Activated T-helper 1 cell treated with anti-CD3 and anti-CD28 coated beads, Interleukin-12 subunit alpha, Interleukin-12 subunit beta, Interleukin-2, Interleukin-4 antibody, amounts not matched to agents 30 ng/mL and 10 ng/mL and 1 ng/mL, durations not matched to agents 14 hours and 24 hours and 36 hours (primary cell): ENCODE data around the gene MYH1. TPM values are rescaled to one million over a fixed set of nuclear protein-coding genes. Genes with fewer than 3 reads are reported as not detected.

ENCODE experiments used
- DNase-seq: peaks from one replicate; pipeline ENCODE4 v3.0.0; 2021; ENCODE audit warnings: low spot score
- H3K27ac Mint-ChIP-seq: one replicate; pipeline ENCODE4 v1.8.0; 2021; ENCODE audit warnings: mild to moderate bottlenecking, mixed read lengths
- H3K27me3 Mint-ChIP-seq: one replicate; pipeline ENCODE4 v1.8.0; 2022; ENCODE audit warnings: mild to moderate bottlenecking, moderate library complexity, mixed read lengths; ENCODE audit not compliant: insufficient read depth
- H3K36me3 Mint-ChIP-seq: one replicate; pipeline ENCODE4 v1.8.0; 2021; ENCODE audit warnings: low read depth, mixed read lengths
- H3K4me1 Mint-ChIP-seq: one replicate; pipeline ENCODE4 v1.8.0; 2021; ENCODE audit warnings: low read depth, mixed read lengths
- H3K4me3 Mint-ChIP-seq: one replicate; pipeline ENCODE4 v1.8.0; 2021; ENCODE audit warnings: mild to moderate bottlenecking, moderate library complexity, mixed read lengths
- H3K9me3 Mint-ChIP-seq: one replicate; pipeline ENCODE4 v1.8.0; 2021; ENCODE audit warnings: mixed read lengths
- intact Hi-C: fragments of 100-400 bp; cut with micrococcal nuclease; formaldehyde crosslinking; loops from one replicate; pipeline ENCODE4 v1.15.1; 2024
- total RNA-seq: library from RNA; stranded (reverse); gene quantifications from 2 replicates; pipeline ENCODE4 v1.2.3, GENCODE V29; 2022

MYH1 gene
- total RNA-seq, 1 donor from 2014 or later = not detected

GRCh38 chr17:10463402-10463801 is 54.9 kb downstream of the MYH1 start:
- peaks cover 6% of the 10 kb centered on the region for H3K9me3 Mint-ChIP-seq
- H3K27ac Mint-ChIP-seq = no peak overlapping the region
- no peaks in the 10 kb centered on the region for H3K4me1 Mint-ChIP-seq
- H3K36me3 Mint-ChIP-seq = no peaks in the 10 kb centered on the region
- no peaks in the 10 kb centered on the region for H3K27me3 Mint-ChIP-seq
- no peak for DNase-seq
- intact Hi-C loops = no loop called here
- H3K4me3 Mint-ChIP-seq = no peak overlapping the region

- Mint-ChIP-seq H3K4me3 (no peak overlapping the region), H3K27me3 (peaks cover 2% of the 10 kb centered on the region), H3K9me3 (peaks cover 6% of the 10 kb centered on the region), H3K4me1 (no peaks in the 10 kb centered on the region), H3K27ac (no peak overlapping the region), H3K36me3 (no peaks in the 10 kb centered on the region)
- intact Hi-C loops = no loop called here
- DNase-seq = no peak
Measured at GRCh38 chr17:10460062-10460461, 58.3 kb downstream of the MYH1 start.

GRCh38 chr17:10458701-10459100 is 59.6 kb downstream of the MYH1 start:
- DNase-seq = no peak
- no peaks in the 10 kb centered on the region for H3K4me1 Mint-ChIP-seq
- no peak overlapping the region for H3K27ac Mint-ChIP-seq
- H3K27me3 Mint-ChIP-seq = peaks cover 2% of the 10 kb centered on the region
- H3K4me3 Mint-ChIP-seq = no peak overlapping the region
- intact Hi-C loops = no loop called here
- H3K36me3 Mint-ChIP-seq = no peaks in the 10 kb centered on the region
- no peaks in the 10 kb centered on the region for H3K9me3 Mint-ChIP-seq

GRCh38 chr17:10457952-10458351 is 60.4 kb downstream of the MYH1 start:
- Mint-ChIP-seq H3K4me3 (no peak overlapping the region), H3K4me1 (no peaks in the 10 kb centered on the region), H3K27me3 (peaks cover 2% of the 10 kb centered on the region), H3K9me3 (no peaks in the 10 kb centered on the region), H3K27ac (no peak overlapping the region), H3K36me3 (no peaks in the 10 kb centered on the region)
- intact Hi-C loops = no loop called here
- no peak for DNase-seq

- Mint-ChIP-seq H3K27ac (no peak overlapping the region), H3K4me3 (no peak overlapping the region), H3K4me1 (no peaks in the 10 kb centered on the region), H3K27me3 (no peaks in the 10 kb centered on the region), H3K9me3 (no peaks in the 10 kb centered on the region), H3K36me3 (no peaks in the 10 kb centered on the region)
- intact Hi-C loops = no loop called here
- no peak for DNase-seq
Measured at GRCh38 chr17:10447026-10447931, 71.1 kb downstream of the MYH1 start.

Other genes starting within 250 kb of the MYH1 start
- not detected in 2 replicates for gene MYH13, start 145.5 kb downstream of the MYH1 start, total RNA-seq
- not detected in 2 replicates for gene MYH8, start 96.6 kb downstream of the MYH1 start, total RNA-seq
- gene MYH4, start 49.0 kb downstream of the MYH1 start, total RNA-seq = not detected in 2 replicates
- not detected in 2 replicates for gene MYH2, start 31.1 kb upstream of the MYH1 start, total RNA-seq
- 6.5 and 7.3 TPM in 2 replicates for gene MYH3, start 138.8 kb upstream of the MYH1 start, total RNA-seq
- 42.0 and 43.7 TPM in 2 replicates for gene SCO1, start 179.0 kb upstream of the MYH1 start, total RNA-seq
- 10.3 and 12.6 TPM in 2 replicates for gene ADPRM, start 179.1 kb upstream of the MYH1 start, total RNA-seq
- gene TMEM220, start 211.5 kb upstream of the MYH1 start, total RNA-seq = 0.98 and 1.3 TPM in 2 replicates